Amniotic epithelial cell (primary cell): Measurements from ENCODE around the gene SLC46A3.

Source experiments
- DNase-seq: peaks from one replicate; pipeline ENCODE4 v3.0.0-alpha.2; 2010; ENCODE audit warnings: low read depth

Gene SLC46A3

GRCh38 chr13:28730762-28731161 is 12.0 kb upstream of the SLC46A3 start:
- DNase-seq = no peak

- no peak for DNase-seq
These were observed 10.8 kb upstream of the SLC46A3 start for GRCh38 chr13:28729541-28729940.

DNA sequence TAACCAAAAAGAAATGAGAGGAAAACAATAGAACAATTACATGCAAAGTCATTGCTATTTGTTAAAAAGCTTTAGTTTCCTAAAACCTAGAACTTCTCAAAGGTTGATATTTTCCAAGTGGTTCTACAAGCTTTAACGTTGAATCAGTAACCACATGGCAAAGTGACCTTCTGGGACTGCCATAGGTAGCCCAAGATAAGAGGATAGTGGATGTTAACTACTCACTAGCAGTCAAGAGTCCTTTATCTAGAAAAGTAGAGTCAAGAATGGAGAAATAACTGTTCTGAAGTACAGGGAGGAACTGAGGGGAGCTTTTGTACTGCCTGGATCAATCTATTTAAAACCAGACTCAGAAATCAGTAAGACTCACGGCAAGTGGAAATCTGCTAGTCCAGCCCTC is 9.9 kb upstream of the SLC46A3 start:
- DNase-seq = no peak

DNA sequence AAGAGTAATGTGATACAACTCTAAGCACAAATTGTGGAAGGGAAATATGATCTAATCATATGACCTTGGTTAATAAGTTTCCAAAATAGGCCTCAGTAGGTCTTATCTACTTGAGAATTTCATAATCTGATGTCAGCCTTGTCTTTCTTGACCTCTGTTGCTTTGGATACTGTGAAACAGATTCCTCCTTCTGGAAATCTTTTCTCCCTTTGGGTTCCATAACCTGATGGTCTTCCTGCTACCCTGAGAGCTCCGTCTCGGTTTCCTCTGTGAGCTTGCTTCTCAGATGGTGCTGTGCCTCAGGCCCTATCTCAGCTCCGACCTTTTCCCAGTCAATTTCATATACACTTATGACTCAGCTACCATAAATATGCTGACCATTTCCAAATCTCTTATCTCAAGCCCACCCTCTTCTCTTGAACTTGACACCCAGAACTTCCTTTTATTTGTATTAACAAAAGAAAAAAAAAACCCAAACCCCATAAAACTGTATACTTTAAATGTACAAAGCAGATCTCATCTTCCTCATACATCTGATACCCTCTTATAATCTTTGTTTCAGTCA is 6.4 kb upstream of the SLC46A3 start:
- peak; percentile 49 for DNase-seq

- no peak for DNase-seq
These were observed 5.0 kb upstream of the SLC46A3 start for GRCh38 chr13:28723806-28724205.

DNA sequence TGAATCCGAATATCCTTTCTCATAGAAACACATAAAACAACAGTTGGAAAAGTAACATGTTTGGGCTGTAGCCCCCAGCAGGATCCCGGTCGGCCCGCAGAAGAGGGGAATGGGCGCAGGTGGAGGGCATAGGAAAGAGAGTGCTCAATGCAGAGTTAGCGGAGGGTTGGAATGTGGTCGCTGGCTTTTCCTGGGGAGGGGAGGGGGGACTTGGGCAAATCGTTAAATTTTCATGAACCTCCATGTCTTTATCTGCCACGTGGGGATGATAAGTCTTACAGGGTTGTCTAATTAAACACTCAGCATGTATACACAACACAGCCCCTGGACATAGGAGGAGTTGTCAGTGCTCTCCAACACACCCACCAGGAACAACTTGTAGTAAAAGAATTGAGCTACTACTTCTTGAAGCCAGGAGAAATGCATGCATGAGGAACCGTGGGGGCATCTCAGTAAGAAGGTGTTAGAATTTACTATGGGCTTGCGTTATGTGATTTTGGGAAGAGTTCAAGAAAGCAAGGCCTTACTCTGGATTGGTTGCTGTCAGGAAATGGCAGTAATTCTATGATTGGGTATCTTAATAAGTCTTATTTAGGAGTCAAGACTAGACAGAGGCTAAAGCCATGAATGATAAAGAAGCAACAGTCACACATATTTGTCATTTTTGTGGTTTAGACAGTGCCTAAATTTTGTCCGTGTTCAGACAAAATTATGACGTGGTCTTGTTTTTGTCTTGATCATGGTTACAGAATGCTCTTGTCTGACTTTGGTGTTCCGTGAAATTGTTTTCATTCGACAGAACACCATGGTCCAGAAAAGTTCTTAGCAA is 671 bp upstream of the SLC46A3 start:
- peak; percentile 95 for DNase-seq

GRCh38 chr13:28718196-28718542 is 601 bp downstream of the SLC46A3 start:
- peak; percentile 39 for DNase-seq

DNA sequence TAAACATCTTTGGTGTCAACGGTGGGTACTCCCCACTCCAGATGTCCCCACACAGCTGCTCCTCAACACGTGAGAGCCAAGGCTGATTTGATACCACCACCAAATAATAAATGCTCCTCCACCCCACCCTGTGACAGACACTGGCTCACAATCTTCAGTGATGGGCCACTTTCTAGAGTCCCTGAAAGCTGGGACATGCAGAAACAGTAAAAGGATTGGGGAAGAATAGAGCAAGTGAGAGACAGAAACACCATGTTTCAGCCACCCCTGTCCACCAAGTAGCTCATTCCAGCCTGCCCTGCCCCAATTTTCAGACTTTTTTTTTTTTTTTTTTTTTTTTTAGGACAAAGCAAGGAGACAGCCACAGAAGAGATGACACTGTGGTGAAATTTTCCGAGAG is 1.6 kb downstream of the SLC46A3 start:
- no peak for DNase-seq

DNA sequence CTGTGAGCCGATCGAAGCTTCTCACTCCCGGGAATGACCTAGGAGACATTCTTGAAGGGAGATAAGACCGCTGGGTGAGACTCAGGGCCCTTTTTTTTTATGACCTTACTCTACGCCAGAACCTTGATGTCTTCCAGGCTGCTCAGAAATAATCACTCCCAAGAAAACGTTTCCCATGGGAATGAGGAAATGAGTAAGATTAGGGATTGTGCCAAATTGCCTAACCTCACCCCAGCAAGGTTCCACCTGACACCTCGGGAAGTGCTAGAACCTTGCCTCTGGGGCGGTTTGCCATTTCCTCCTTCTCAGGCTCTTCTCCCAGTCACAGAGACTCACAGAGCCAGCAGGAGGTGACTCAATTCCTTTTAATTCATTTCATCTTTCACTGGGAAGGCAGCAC is 2.3 kb downstream of the SLC46A3 start:
- DNase-seq = peak; percentile 97

- no peak for DNase-seq
These were observed 4.1 kb downstream of the SLC46A3 start for GRCh38 chr13:28714651-28715050.

DNA sequence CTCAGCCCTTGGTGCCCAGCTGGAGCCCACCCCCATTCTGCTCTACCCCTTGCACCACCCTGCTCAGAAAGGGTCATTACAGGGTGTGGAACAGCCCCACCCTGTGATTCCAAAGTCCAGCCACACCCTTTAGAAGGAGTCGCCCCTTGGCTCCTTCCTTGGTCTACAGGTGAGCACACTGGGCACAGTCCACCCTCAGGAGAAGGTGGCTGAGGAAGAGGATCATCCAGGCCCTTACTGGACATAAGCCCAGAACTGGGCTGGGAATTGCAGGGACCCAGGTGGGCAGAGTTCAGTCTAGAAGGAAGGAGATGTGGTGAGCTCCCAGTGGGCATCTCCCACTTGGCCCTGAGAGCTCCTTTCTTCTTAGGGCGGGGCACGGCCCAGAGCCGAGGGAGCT is 8.6 kb downstream of the SLC46A3 start:
- DNase-seq = no peak

GRCh38 chr13:28707629-28708427 is 10.9 kb downstream of the SLC46A3 start:
- DNase-seq = peak; percentile 80

DNA sequence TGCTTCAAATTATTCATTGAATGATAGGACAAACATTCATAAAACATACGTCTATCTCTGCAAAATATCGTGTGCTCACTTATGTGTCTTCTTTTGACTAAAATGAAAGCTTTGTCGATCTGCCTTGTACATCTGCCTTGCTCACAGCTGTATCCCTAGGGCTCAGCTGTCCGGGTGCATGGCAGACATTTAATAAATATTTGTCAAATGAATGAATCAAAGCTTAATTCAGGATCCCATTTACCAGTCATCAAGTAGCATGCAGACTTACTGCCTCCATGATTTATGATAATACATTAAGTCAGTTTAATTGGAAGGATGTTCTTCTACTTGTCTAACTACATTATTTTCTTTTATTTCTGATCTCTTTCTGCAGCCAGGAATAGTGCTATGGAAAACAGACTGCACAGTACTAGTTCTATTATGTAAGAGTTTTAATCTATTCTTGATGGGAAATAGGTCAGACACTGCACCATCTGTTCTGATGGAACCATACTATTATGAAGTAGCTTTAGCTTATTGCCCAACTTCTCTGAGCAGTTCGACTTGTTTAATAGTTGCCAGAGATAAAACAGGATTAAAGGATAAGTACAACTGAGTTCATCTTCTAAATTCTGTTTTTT is 13.2 kb downstream of the SLC46A3 start:
- DNase-seq = peak; percentile 98

DNA sequence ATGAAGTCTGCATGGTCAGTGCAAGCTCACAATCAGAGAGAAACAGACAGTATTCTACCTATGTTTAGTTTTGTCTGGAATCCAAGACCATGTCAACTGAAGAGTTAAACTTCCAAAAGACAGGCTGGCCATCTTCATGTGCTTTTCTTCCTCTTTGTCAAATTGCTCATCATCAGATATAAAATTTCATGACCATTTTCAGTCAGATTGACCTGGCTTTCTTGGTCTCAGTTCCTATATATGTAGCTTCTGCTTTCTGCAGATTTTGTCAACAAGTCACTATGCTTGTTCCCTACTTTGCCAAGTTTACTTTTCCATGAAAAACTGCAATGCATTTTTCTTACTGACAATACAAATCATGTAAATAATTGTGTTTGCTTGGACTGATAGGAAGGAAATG is 13.9 kb downstream of the SLC46A3 start:
- no peak for DNase-seq

DNA sequence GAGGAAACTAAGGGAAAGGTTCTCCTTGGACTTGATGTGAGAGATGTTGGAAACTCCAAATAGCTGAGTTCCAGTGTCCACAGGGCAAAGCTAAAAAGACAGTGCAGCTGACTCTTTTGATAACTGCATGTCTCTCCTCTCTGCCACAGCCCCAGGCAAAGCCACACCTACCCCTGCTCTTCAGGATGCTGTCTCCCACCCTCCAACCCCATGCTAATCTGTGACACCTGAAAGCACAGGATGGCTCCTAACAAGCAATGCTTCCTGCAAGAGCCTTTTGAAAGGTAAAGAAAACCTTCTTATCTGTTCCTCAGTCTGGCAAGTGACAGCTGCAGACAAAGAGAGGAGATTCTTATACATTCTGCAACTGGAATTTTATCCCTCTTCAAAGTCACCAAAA is 14.5 kb downstream of the SLC46A3 start:
- no peak for DNase-seq

GRCh38 chr13:28699246-28699645 is 19.5 kb downstream of the SLC46A3 start:
- DNase-seq = no peak

- DNase-seq = no peak
These were observed 21.3 kb downstream of the SLC46A3 start for GRCh38 chr13:28697441-28697840.

GRCh38 chr13:28693605-28694491 is 24.9 kb downstream of the SLC46A3 start:
- DNase-seq = peak; percentile 87

GRCh38 chr13:28685892-28686291 is 32.9 kb downstream of the SLC46A3 start:
- no peak for DNase-seq

DNA sequence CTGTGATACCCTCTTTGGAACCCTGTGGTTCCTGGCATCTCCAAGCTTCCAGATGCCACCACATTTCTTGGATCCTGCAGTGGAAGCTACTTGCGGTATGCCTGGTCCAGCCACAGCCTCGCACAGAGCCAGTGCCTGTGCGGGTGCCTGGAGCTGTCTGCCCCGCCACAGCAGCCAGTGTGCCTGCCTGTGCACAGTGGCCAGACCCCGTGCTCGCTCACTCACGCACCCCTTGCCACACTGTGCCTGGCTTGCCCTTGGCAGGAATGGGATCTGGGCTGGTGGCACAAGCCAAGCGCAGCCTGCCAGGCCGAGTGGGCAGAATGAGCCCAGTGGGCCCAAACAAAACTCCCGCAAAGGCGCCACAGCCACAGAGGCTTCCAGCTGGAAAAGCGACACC is 33.7 kb downstream of the SLC46A3 start:
- DNase-seq = no peak

DNA sequence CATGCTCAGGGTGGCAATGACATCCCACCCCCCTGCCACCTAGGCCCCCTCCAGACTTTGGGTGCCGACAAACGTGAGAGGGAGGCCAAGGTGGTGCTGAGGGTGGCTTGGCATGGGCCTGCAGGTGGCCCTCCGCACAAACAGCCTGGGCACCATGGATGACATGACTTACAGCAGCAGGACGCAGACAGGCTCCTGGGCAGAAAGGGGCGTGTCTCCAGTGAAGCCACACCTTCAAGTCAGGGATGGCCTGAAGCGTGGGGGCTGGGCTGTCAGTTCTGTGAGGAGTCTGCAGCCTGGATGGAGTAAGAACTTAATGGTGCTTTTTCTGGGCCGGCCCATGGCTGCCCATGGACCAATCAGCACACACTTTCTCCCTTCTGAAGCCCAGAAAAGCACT is 34.5 kb downstream of the SLC46A3 start:
- peak; percentile 41 for DNase-seq

DNA sequence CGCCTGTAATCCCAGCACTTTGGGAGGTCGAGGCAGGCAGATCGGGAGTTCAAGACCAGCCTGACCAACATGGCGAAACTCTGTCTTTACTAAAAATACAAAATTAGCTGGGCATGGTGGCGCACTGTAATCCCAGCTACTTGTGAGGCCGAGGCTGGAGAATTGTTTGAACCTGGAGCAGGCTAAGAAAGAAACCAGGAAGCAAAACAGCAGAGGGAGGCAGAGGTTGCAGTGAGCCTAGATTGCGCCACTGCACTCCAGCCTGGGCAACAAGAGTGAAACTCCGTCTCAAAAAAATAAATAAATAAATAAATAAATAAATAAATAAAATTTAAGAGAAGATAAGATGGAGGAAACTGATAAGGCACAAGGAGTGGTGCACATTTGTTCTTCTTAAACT is 35.6 kb downstream of the SLC46A3 start:
- DNase-seq = peak; percentile 25
